Measurements from ENCODE around the gene OSBPL8. TPM values are rescaled to one million over a fixed set of nuclear protein-coding genes. Genes with fewer than 3 reads are reported as not detected.

The OSBPL8 gene
- total and polyA plus RNA-seq, 9 of the 15 experiments (the other 6 are each of a cell fraction or from before 2014, with no cell fraction given) = 17.4 to 82.7 (median 42.8) TPM

DNA sequence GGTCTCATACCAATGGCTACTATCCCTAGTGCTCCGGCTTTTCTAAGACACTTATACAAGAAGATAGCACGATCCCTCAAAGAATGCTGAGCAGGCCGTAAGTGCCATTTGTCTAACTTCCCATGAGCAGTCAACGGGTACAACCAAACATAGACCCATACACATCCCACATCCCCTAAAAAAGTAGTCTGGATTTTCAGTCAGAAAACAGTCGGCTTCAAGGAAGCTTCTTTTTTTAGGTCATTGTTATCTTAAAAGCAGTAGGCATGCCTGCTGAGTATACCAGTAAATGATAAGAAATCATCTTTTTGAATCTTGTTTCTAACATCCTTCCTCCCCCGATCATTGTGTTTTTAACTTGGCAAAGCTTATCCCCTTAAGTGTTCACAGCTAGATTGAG is 19.8 kb downstream of the OSBPL8 start (continued):
- TF ChIP-seq, protein P1, sequence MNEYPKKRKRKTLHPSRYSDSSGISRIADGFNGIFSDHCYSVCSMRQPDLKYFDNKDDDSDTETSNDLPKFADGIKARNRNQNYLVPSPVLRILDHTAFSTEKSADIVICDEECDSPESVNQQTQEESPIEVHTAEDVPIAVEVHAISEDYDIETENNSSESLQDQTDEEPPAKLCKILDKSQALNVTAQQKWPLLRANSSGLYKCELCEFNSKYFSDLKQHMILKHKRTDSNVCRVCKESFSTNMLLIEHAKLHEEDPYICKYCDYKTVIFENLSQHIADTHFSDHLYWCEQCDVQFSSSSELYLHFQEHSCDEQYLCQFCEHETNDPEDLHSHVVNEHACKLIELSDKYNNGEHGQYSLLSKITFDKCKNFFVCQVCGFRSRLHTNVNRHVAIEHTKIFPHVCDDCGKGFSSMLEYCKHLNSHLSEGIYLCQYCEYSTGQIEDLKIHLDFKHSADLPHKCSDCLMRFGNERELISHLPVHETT (CRISPR knock-in tag; conservative IDR thresholded peaks at IDR 0.05 in 1 of 2, IDR thresholded peaks at IDR 0.05 in 1 of 2) = 0 out of 4 replicates have a peak, but pooled peaks of 1 of the 2 experiments have one; percentile 37
- TF ChIP-seq ZNF239 (CRISPR knock-in tag; IDR thresholded peaks at IDR 0.05) (no peak), POLR3G (IDR thresholded peaks at IDR 0.05; ENCODE audit: extremely low read depth, insufficient read length, insufficient replicate concordance) (no peak), CBFA2T3 (IDR thresholded peaks at IDR 0.05) (peak; percentile 82), MXI1 (IDR thresholded peaks at IDR 0.05; ENCODE audit: low read depth, low read length) (no peak), ZKSCAN1 (IDR thresholded peaks at IDR 0.05; ENCODE audit: low read depth, low read length) (no peak), CEBPB (tag; IDR thresholded peaks at IDR 0.05) (no peak), CBFB (CRISPR knock-in tag; IDR thresholded peaks at IDR 0.05) (no peak), KAT8 (IDR thresholded peaks at IDR 0.05; ENCODE audit: low read depth) (no peak), NONO (IDR thresholded peaks at IDR 0.05; ENCODE audit: low read depth in 2 of 2, low read length in 1 of 2) (no peak), HOXB6 (CRISPR knock-in tag; IDR thresholded peaks at IDR 0.05; ENCODE audit: borderline replicate concordance) (no peak), ZNF217 (CRISPR knock-in tag; IDR thresholded peaks at IDR 0.05) (no peak), KAT7 (CRISPR knock-in tag; IDR thresholded peaks at IDR 0.05; ENCODE audit: borderline replicate concordance) (no peak), TCF3 (CRISPR knock-in tag; IDR thresholded peaks at IDR 0.05) (peak; percentile 44), ZNF589 (CRISPR knock-in tag; IDR thresholded peaks at IDR 0.05; ENCODE audit: low read depth) (no peak), FOXA3 (CRISPR knock-in tag; conservative IDR thresholded peaks at IDR 0.05 in 1 of 2, IDR thresholded peaks at IDR 0.05 in 1 of 2) (no peak), TGIF2 (CRISPR knock-in tag; IDR thresholded peaks at IDR 0.05) (no peak), ZNF830 (CRISPR knock-in tag; IDR thresholded peaks at IDR 0.05) (no peak), ZNF79 (CRISPR knock-in tag; IDR thresholded peaks at IDR 0.05; ENCODE audit: low read depth) (no peak)
- TF ChIP-seq, protein P2, sequence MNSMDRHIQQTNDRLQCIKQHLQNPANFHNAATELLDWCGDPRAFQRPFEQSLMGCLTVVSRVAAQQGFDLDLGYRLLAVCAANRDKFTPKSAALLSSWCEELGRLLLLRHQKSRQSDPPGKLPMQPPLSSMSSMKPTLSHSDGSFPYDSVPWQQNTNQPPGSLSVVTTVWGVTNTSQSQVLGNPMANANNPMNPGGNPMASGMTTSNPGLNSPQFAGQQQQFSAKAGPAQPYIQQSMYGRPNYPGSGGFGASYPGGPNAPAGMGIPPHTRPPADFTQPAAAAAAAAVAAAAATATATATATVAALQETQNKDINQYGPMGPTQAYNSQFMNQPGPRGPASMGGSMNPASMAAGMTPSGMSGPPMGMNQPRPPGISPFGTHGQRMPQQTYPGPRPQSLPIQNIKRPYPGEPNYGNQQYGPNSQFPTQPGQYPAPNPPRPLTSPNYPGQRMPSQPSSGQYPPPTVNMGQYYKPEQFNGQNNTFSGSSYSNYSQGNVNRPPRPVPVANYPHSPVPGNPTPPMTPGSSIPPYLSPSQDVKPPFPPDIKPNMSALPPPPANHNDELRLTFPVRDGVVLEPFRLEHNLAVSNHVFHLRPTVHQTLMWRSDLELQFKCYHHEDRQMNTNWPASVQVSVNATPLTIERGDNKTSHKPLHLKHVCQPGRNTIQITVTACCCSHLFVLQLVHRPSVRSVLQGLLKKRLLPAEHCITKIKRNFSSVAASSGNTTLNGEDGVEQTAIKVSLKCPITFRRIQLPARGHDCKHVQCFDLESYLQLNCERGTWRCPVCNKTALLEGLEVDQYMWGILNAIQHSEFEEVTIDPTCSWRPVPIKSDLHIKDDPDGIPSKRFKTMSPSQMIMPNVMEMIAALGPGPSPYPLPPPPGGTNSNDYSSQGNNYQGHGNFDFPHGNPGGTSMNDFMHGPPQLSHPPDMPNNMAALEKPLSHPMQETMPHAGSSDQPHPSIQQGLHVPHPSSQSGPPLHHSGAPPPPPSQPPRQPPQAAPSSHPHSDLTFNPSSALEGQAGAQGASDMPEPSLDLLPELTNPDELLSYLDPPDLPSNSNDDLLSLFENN (IDR thresholded peaks at IDR 0.05; ENCODE audit: low read depth in 2 of 2, low read length in 2 of 2) = no peak
